Spleen (tissue), 11 donors: ENCODE results near the gene ANG. TPM values are rescaled to one million over a fixed set of nuclear protein-coding genes. Genes with fewer than 3 reads are reported as not detected.

ENCODE experiments used
- DNase-seq: peaks from one replicate; pipeline ENCODE4 v3.0.0-alpha.2; 2020
- H3K27ac ChIP-seq, 8 donors: fragments of 200-600 bp; sonication (generic) in 7 of 8; 1 replicate in 4 of 8; 2 replicates in 4 of 8; pipeline versions ENCODE4 v1.5.0 to v1.8.0; 2016 to 2021; ENCODE audit warnings: inconsistent platforms in 4 of 8, mild to moderate bottlenecking in 4 of 8, moderate library complexity in 1 of 8
- H3K27me3 ChIP-seq, 7 donors: fragments of 200-600 bp; sonication (generic) in 6 of 7; replicated peaks in 1 of 7; 1 replicate in 4 of 7; 2 replicates in 3 of 7; pipeline versions ENCODE4 v1.5.0 to v1.8.0; 2016 to 2021; ENCODE audit warnings: inconsistent platforms in 3 of 7, mild to moderate bottlenecking in 1 of 7
- H3K36me3 ChIP-seq, 6 donors: fragments of 200-600 bp; sonication (generic) in 5 of 6; 1 replicate in 4 of 6; 2 replicates in 2 of 6; pipeline versions ENCODE4 v1.5.0 to v1.8.0; 2016 to 2021; ENCODE audit warnings: inconsistent platforms in 2 of 6
- H3K4me1 ChIP-seq, 6 donors: fragments of 200-600 bp; sonication (generic) in 5 of 6; 1 replicate in 3 of 6; 2 replicates in 3 of 6; pipeline versions ENCODE4 v1.5.0 to v1.8.0; 2016 to 2021; ENCODE audit warnings: inconsistent platforms in 3 of 6
- H3K4me3 ChIP-seq, 8 donors: fragments of 200-600 bp; sonication (generic) in 7 of 8; 1 replicate in 4 of 8; 2 replicates in 4 of 8; pipeline versions ENCODE4 v1.5.0 to v1.8.0; 2016 to 2021; ENCODE audit warnings: inconsistent platforms in 4 of 8, mild to moderate bottlenecking in 4 of 8, moderate library complexity in 2 of 8
- H3K9me3 ChIP-seq, 8 donors: fragments of 200-600 bp; sonication (generic) in 7 of 8; 1 replicate in 4 of 8; 2 replicates in 4 of 8; pipeline versions ENCODE4 v1.5.0 to v1.8.0; 2016 to 2021; ENCODE audit warnings: inconsistent platforms in 4 of 8
- POLR2A ChIP-seq, 3 donors: fragments of 450-650 bp; IDR thresholded peaks; one replicate each; pipeline ENCODE4 v1.5.1; 2017; ENCODE audit warnings: antibody characterized with exemption in 3 of 3, mild to moderate bottlenecking in 1 of 3
- POLR2AphosphoS5 ChIP-seq, 3 donors: sonication (generic); formaldehyde crosslinking; IDR thresholded peaks; one replicate each; pipeline ENCODE4 v1.5.1; 2017; ENCODE audit warnings: antibody characterized with exemption in 3 of 3
- WGBS, 5 donors: extraction: QIAGEN DNeasy Blood & Tissue Kit in 3 of 5; methylation state at CpG; one replicate each; pipeline versions ENCODE4 v1.1.5 to v1.1.7; 2013 to 2018; 5-methylcytosine and 5-hydroxymethylcytosine counted together
- intact Hi-C: fragments of 100-400 bp; cut with DNase I; formaldehyde crosslinking; loops from one replicate; pipeline ENCODE4 v1.15.0; 2023; ENCODE audit warnings: low total_unique reads
- polyA plus RNA-seq, 3 donors: library from polyadenylated mRNA; stranded (reverse); fragments of 200-250 nt; gene quantifications; one replicate each; pipeline ENCODE4 v1.2.1, GENCODE V29; 2013
- total RNA-seq, 7 donors: library from RNA; depleted of rRNA in 3 of 7; stranded (reverse); fragments of >200 nt in 3 of 7; fragmentation: NEBNext Ultra II Directional in 4 of 7; extraction: Animal tissue kit (Norgen Biotek cat#: 25700) in 4 of 7; gene quantifications; one replicate each; pipeline versions ENCODE4 v1.1.0 to v1.2.1, GENCODE V29; 2016 to 2021
- TF ChIP-seq, protein P1 (sequence below), 11 experiments: fragments of 200-600 bp in 7 of 11; fragments of 450-650 bp in 4 of 11; sonication (generic) in 4 of 11; IDR thresholded peaks in 8 of 11; conservative IDR thresholded peaks in 3 of 11; 1 replicate in 7 of 11; 2 replicates in 4 of 11; pipeline versions ENCODE4 v1.4.0 to v1.8.0; 2016 to 2021; ENCODE audit warnings: antibody characterized with exemption in 11 of 11, inconsistent platforms in 4 of 11, mild to moderate bottlenecking in 1 of 11
- donor health status: healthy with polysubstance abuse.
- donor health status: DM: no; HTN: no; CAD: no; lungs with moderate emphysema.
- donor health status: DM: no; HTN: no; CAD: no.
- donor health status: Bipolar disorder and iron deficiency.
- donor health status: healthy.
- donor health status: DM: no; HTN: no; CAD: no.
- donor health status: DM: yes; HTN: yes; CAD: no.

Gene ANG
- total and polyA plus RNA-seq, 10 donors = 1.6 to 10.2 (median 4.3) TPM

DNA sequence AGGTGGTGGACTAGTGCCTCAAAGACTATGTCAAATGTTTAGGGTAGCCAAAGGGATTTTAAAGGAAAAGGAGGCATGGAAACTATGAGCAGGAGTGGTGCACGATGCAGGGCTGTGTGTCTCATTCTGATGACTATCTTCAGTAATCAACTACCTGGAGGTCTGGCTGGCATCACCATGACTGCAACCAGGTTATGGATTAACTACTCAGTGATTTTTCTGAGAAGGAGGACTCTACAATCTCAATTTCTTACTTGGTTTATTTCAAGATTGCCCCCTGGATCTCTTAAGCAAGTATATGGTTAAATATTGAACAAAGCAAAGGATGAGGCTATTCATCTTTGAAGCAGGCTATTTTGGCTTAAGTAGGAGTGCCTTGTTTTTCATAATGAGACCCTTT, 38.0 kb downstream of the ANG start:
- Histone ChIP-seq H3K36me3 (no peaks in the 10 kb centered on the region), H3K9me3 (no peaks in the 10 kb centered on the region), H3K4me1 (peaks cover 0 to 28% (median 2%) of the 10 kb centered on the region in 6 donors), H3K4me3 (peak overlapping the region in 1 of 8 donors; percentile 31), H3K27ac (peak overlapping the region in 4 of 8 donors; percentile 63 to 86 (median 81)), H3K27me3 (peaks cover 0 to 27% (median 7%) of the 10 kb centered on the region in 7 donors)
- 69 to 91% (median 80%) methylated on average over 1 of the region's 1 CpG for WGBS, 5 donors
- no peak for DNase-seq
- intact Hi-C loops = no loop called here
- TF ChIP-seq POLR2AphosphoS5 (IDR thresholded peaks at IDR 0.05) = no peak
- TF ChIP-seq, protein P1, sequence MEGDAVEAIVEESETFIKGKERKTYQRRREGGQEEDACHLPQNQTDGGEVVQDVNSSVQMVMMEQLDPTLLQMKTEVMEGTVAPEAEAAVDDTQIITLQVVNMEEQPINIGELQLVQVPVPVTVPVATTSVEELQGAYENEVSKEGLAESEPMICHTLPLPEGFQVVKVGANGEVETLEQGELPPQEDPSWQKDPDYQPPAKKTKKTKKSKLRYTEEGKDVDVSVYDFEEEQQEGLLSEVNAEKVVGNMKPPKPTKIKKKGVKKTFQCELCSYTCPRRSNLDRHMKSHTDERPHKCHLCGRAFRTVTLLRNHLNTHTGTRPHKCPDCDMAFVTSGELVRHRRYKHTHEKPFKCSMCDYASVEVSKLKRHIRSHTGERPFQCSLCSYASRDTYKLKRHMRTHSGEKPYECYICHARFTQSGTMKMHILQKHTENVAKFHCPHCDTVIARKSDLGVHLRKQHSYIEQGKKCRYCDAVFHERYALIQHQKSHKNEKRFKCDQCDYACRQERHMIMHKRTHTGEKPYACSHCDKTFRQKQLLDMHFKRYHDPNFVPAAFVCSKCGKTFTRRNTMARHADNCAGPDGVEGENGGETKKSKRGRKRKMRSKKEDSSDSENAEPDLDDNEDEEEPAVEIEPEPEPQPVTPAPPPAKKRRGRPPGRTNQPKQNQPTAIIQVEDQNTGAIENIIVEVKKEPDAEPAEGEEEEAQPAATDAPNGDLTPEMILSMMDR (IDR thresholded peaks at IDR 0.05 in 8 of 11, conservative IDR thresholded peaks at IDR 0.05 in 3 of 11) = no peak

DNA sequence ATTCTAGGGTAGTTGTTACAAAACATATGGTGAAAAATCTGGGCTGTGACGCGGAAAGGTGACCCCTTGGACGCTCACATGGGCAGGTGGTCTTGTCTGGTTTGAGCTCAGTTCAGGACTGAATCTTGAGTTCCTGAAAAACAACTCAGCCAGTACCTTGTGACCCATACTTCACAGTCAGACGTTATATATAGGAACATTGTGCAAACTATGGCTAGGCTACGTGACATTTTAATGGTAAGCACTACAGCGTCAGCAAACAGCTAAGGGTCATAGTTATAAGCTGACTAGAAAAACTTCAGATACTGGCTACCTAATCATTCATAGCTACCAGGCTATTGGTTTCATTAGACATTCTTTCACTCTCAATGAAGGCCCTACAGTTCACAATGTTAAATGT, 42.3 kb downstream of the ANG start:
- TF ChIP-seq, protein P1 (IDR thresholded peaks at IDR 0.05 in 8 of 11, conservative IDR thresholded peaks at IDR 0.05 in 3 of 11) = no peak
- TF ChIP-seq POLR2AphosphoS5 (IDR thresholded peaks at IDR 0.05) = no peak
- no peak for TF ChIP-seq POLR2A (IDR thresholded peaks at IDR 0.05)
- intact Hi-C loops = no loop called here
- peaks cover 0 to 36% (median 11%) of the 10 kb centered on the region in 6 donors for H3K4me1 ChIP-seq
- no peak overlapping the region for H3K27ac ChIP-seq
- H3K36me3 ChIP-seq = no peaks in the 10 kb centered on the region
- H3K27me3 ChIP-seq = no peaks in the 10 kb centered on the region
- H3K4me3 ChIP-seq = no peak overlapping the region
- H3K9me3 ChIP-seq = no peaks in the 10 kb centered on the region
- WGBS, 5 donors = 71 to 86% (median 73%) methylated on average over 6 of the region's 6 CpGs
- no peak for DNase-seq

DNA sequence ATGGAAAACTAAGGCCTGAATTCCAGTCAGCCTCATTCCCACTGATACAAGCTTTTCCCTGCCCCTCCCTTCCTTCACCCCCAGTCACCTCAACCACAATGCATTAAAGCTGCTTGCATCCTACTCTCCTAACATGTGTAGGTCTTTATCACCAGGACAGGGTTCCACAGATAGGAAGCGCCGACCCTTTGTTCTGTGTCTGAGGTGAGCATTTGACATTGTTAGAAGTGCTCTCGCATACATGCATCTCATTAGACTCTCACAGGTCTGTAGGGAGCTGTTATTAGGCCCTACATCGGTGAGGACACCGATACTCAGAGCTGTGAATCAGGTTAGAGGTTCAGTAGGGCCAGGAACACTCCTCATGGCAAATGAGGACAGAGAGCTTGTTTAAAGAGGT, 43.9 kb downstream of the ANG start:
- DNase-seq = no peak
- WGBS, 5 donors = 72 to 95% (median 93%) methylated on average over 5 of the region's 5 CpGs

DNA sequence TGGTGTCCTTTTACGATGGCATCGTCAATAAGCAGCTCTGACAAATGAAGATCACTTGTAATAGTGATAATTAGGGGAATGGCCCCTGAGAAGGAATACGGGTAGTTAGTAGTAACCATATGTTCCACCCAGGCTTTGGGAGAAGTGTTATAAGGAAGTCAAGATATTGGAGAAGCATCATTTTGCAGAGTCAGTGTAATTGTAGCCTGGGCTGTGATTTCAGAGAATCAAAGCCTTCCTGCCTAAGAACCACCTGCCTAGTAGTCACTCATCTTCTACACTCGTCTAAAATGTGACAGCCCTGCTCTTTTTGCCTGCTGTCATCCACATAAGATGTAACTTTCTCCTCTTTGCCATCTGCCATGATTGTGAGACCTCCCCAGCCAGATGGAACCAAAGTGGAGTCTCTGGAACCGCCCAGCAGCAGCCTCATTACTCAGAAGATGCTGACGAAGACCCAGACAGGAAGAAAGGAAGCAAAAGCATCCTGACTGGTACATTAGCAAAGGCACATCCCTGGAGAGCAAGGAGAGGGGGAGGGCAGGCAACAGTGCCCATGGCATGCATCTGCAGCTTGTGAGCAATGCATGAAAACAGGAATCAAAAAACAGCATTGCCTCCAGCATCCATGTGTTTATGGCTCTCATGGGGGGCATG, 44.5 kb downstream of the ANG start:
- Histone ChIP-seq H3K9me3 (no peaks in the 10 kb centered on the region), H3K36me3 (no peaks in the 10 kb centered on the region), H3K27ac (peak overlapping the region in 3 of 8 donors; percentile 18 to 75 (median 66)), H3K27me3 (no peaks in the 10 kb centered on the region), H3K4me1 (peaks cover 0 to 27% (median 11%) of the 10 kb centered on the region in 6 donors), H3K4me3 (no peak overlapping the region)
- TF ChIP-seq POLR2AphosphoS5 (IDR thresholded peaks at IDR 0.05) = no peak
- TF ChIP-seq, protein P1 (IDR thresholded peaks at IDR 0.05 in 8 of 11, conservative IDR thresholded peaks at IDR 0.05 in 3 of 11) = no peak
- TF ChIP-seq POLR2A (IDR thresholded peaks at IDR 0.05) = no peak
- WGBS, 5 donors = 63 to 73% (median 66%) methylated on average over 6 of the region's 6 CpGs
- DNase-seq = no peak
- intact Hi-C loops = no loop called here

More for the DNA sequence above, 43.9 kb downstream of the ANG start:
- TF ChIP-seq, protein P1 (IDR thresholded peaks at IDR 0.05 in 8 of 11, conservative IDR thresholded peaks at IDR 0.05 in 3 of 11) = no peak
- TF ChIP-seq POLR2AphosphoS5 (IDR thresholded peaks at IDR 0.05) (no peak), POLR2A (IDR thresholded peaks at IDR 0.05) (no peak)
- intact Hi-C loops = no loop called here
- Histone ChIP-seq H3K27me3 (no peaks in the 10 kb centered on the region), H3K4me1 (peaks cover 0 to 27% (median 11%) of the 10 kb centered on the region in 6 donors), H3K9me3 (no peaks in the 10 kb centered on the region), H3K27ac (peak overlapping the region in 2 of 8 donors; percentile 66 to 75), H3K4me3 (no peak overlapping the region), H3K36me3 (no peaks in the 10 kb centered on the region)
